Measurements from ENCODE around the gene MRPS35. TPM values are rescaled to one million over a fixed set of nuclear protein-coding genes. Genes with fewer than 3 reads are reported as not detected.

The MRPS35 gene
- total and polyA plus RNA-seq, 9 donors: 23.3 to 44.4 (median 35.5) TPM

GRCh38 chr12:27751386-27752047 is 40.9 kb downstream of the MRPS35 start:
- no peak for DNase-seq
- H3K27ac ChIP-seq: no peak overlapping the region
- no peak for TF ChIP-seq POLR2A (IDR thresholded peaks at IDR 0.05)
- no peak for TF ChIP-seq CTCF (IDR thresholded peaks at IDR 0.05)
- TF ChIP-seq EP300 (IDR thresholded peaks at IDR 0.05): no peak
- 79 to 89% (median 82%) methylated on average over 15 of the region's 15 CpGs for whole genome bisulfite sequencing, 3 donors
- no peaks in the 10 kb centered on the region for H3K9me3 ChIP-seq
- intact Hi-C loops (cut with DNase I): no loop called here
- H3K4me3 ChIP-seq: no peak overlapping the region
- H3K27me3 ChIP-seq: no peaks in the 10 kb centered on the region
- no peaks in the 10 kb centered on the region for H3K4me1 ChIP-seq (ENCODE audit: insufficient read depth)
- no peaks in the 10 kb centered on the region for H3K36me3 ChIP-seq

GRCh38 chr12:27754795-27755194 is 44.2 kb downstream of the MRPS35 start:
- H3K4me3 ChIP-seq: no peak overlapping the region
- no peaks in the 10 kb centered on the region for H3K27me3 ChIP-seq
- no peaks in the 10 kb centered on the region for H3K4me1 ChIP-seq (ENCODE audit: insufficient read depth)
- intact Hi-C loops (cut with DNase I): no loop called here
- no peak for TF ChIP-seq POLR2A (IDR thresholded peaks at IDR 0.05)
- TF ChIP-seq EP300 (IDR thresholded peaks at IDR 0.05): no peak
- TF ChIP-seq CTCF (IDR thresholded peaks at IDR 0.05): no peak
- H3K27ac ChIP-seq: no peak overlapping the region
- no peaks in the 10 kb centered on the region for H3K36me3 ChIP-seq
- WGBS, 3 donors: 87 to 96% (median 91%) methylated on average over 3 of the region's 3 CpGs
- no peaks in the 10 kb centered on the region for H3K9me3 ChIP-seq
- DNase-seq: no peak

- WGBS, 3 donors: 90 to 94% (median 93%) methylated on average over 7 of the region's 7 CpGs
- no peak for DNase-seq
- no peaks in the 10 kb centered on the region for H3K4me1 ChIP-seq (ENCODE audit: insufficient read depth)
- no peak overlapping the region for H3K4me3 ChIP-seq
- H3K9me3 ChIP-seq: no peaks in the 10 kb centered on the region
- H3K27ac ChIP-seq: no peak overlapping the region
- intact Hi-C loops (cut with DNase I): no loop called here
- H3K27me3 ChIP-seq: no peaks in the 10 kb centered on the region
- no peaks in the 10 kb centered on the region for H3K36me3 ChIP-seq
- no peak for TF ChIP-seq EP300 (IDR thresholded peaks at IDR 0.05)
- no peak for TF ChIP-seq POLR2A (IDR thresholded peaks at IDR 0.05)
- no peak for TF ChIP-seq CTCF (IDR thresholded peaks at IDR 0.05)
These were observed 46.1 kb downstream of the MRPS35 start for GRCh38 chr12:27756670-27757195.

- H3K27ac ChIP-seq: no peak overlapping the region
- no peaks in the 10 kb centered on the region for H3K27me3 ChIP-seq
- no peaks in the 10 kb centered on the region for H3K36me3 ChIP-seq
- no peaks in the 10 kb centered on the region for H3K9me3 ChIP-seq
- H3K4me3 ChIP-seq: no peak overlapping the region
- intact Hi-C loops (cut with DNase I): no loop called here
- no peaks in the 10 kb centered on the region for H3K4me1 ChIP-seq (ENCODE audit: insufficient read depth)
- DNase-seq: no peak
- WGBS, 3 donors: 90 to 94% (median 93%) methylated on average over 2 of the region's 2 CpGs
- no peak for TF ChIP-seq CTCF (IDR thresholded peaks at IDR 0.05)
- no peak for TF ChIP-seq POLR2A (IDR thresholded peaks at IDR 0.05)
- no peak for TF ChIP-seq EP300 (IDR thresholded peaks at IDR 0.05)
These were observed 52.1 kb downstream of the MRPS35 start for GRCh38 chr12:27762757-27763156.

All from ovary (tissue), 9 donors.